Lung microvascular endothelial cell (primary cell): ENCODE results near the gene MYO1E. TPM values are rescaled to one million over a fixed set of nuclear protein-coding genes. Genes with fewer than 3 reads are reported as not detected.
A peak's percentile ranks its signal among the peaks of the same experiment; 100 is the strongest.
"Not testable (repeated sequence)": the region's sequence is repeated elsewhere in the genome, so short reads cannot be mapped to it uniquely, and the experiment has no call there.

Source experiments
- DNase-seq, 2 donors: peaks; one replicate each; pipeline versions ENCODE4 v3.0.0 to v3.0.0-alpha.2; 2010; ENCODE audit warnings: low read depth in 2 of 2
- total RNA-seq: library from RNA; depleted of rRNA; stranded (reverse); fragments of >200 nt; gene quantifications from 2 replicates; pipeline ENCODE4 v1.2.1, GENCODE V29; 2014

The MYO1E gene
- total RNA-seq, 1 donor from 2014 or later: 12.1 TPM

GRCh38 chr15:59352189-59352588 lies 20.5 kb downstream of the MYO1E start:
- DNase-seq: no peak

- no peak for DNase-seq
These were observed 22.3 kb downstream of the MYO1E start for GRCh38 chr15:59350421-59350732.

GRCh38 chr15:59349680-59350420 lies 22.8 kb downstream of the MYO1E start:
- DNase-seq: peak; percentile 57 to 94

- DNase-seq: no peak
These were observed 24.8 kb downstream of the MYO1E start for GRCh38 chr15:59347915-59348314.

- no peak for DNase-seq
These were observed 25.7 kb downstream of the MYO1E start for GRCh38 chr15:59346951-59347350.

GRCh38 chr15:59345326-59345725 lies 27.3 kb downstream of the MYO1E start:
- no peak for DNase-seq

GRCh38 chr15:59344311-59344710 lies 28.4 kb downstream of the MYO1E start:
- DNase-seq: no peak

GRCh38 chr15:59340325-59340724 lies 32.3 kb downstream of the MYO1E start:
- DNase-seq: no peak

GRCh38 chr15:59339252-59339672 lies 33.4 kb downstream of the MYO1E start:
- no peak for DNase-seq

- no peak for DNase-seq
These were observed 34.3 kb downstream of the MYO1E start for GRCh38 chr15:59338414-59338813.

GRCh38 chr15:59336725-59337124 lies 35.9 kb downstream of the MYO1E start:
- DNase-seq: not testable (repeated sequence)

GRCh38 chr15:59335207-59335786 lies 37.4 kb downstream of the MYO1E start:
- no peak for DNase-seq

GRCh38 chr15:59334076-59334415 lies 38.6 kb downstream of the MYO1E start:
- no peak for DNase-seq

- DNase-seq: peak in 1 of 2 donors; percentile 51
These were observed 39.1 kb downstream of the MYO1E start for GRCh38 chr15:59333401-59334075.

- no peak for DNase-seq
These were observed 40.7 kb downstream of the MYO1E start for GRCh38 chr15:59332009-59332408.

- DNase-seq: no peak
These were observed 42.0 kb downstream of the MYO1E start for GRCh38 chr15:59330649-59331048.

- no peak for DNase-seq
These were observed 42.9 kb downstream of the MYO1E start for GRCh38 chr15:59329570-59330350.

- no peak for DNase-seq
These were observed 43.6 kb downstream of the MYO1E start for GRCh38 chr15:59329091-59329490.

- DNase-seq: no peak
These were observed 44.7 kb downstream of the MYO1E start for GRCh38 chr15:59327942-59328341.

GRCh38 chr15:59326856-59327255 lies 45.8 kb downstream of the MYO1E start:
- DNase-seq: no peak

GRCh38 chr15:59322056-59322759 lies 50.5 kb downstream of the MYO1E start:
- no peak for DNase-seq
